HCT116 (cell line): Measurements from ENCODE around the gene ACER3. TPM values are rescaled to one million over a fixed set of nuclear protein-coding genes. Genes with fewer than 3 reads are reported as not detected.

Experiments
- ATAC-seq: fragments of 200-7000 bp; cut with Tn5 transposase; 2 replicates; pipeline ENCODE4 v1.9.1; 2020; ENCODE audit warnings: mild to moderate bottlenecking, moderate library complexity
- BruUV-seq: library from RNA; stranded (reverse); fragments of 400-500 nt; replicated peaks from 2 replicates; lab custom pipeline; 2021; lab: Mats Ljungman, UMichigan
- CTCF ChIA-PET: fragments of 300-600 bp; sonication (Branson Sonifier 250); formaldehyde crosslinking; loops from one replicate; lab custom pipeline; 2021; ENCODE audit warnings: antibody characterized with exemption; lab: Charles Lee
- POLR2A ChIA-PET: fragments of 300-600, 350-600 bp; sonication (Branson Sonifier 250); formaldehyde crosslinking; loops from one replicate; lab custom pipeline; 2021; ENCODE audit warnings: antibody characterized with exemption; lab: Charles Lee
- RAD21 ChIA-PET, 2 experiments: fragments of 300-600 bp; sonication (Branson Sonifier 250); formaldehyde crosslinking; loops; one replicate each; lab custom pipeline; 2023; ENCODE audit warnings: low total read pairs in 2 of 2; ENCODE audit not compliant: uncharacterized antibody in 2 of 2, unreplicated experiment in 2 of 2, low non-redundant PET in 1 of 2; lab: Charles Lee
- DNase-seq: peaks from one replicate; pipeline ENCODE4 v3.0.0-alpha.2; 2010; ENCODE audit warnings: low read depth, low spot score
- H2AFZ ChIP-seq: fragments of 200-600 bp; shearing (Covaris generic), sonication (generic); 2 replicates; pipeline ENCODE4 v1.6.1; 2017; ENCODE audit warnings: low read depth, mixed run types, mixed read lengths, antibody characterized with exemption, low read length; ENCODE audit not compliant: poor library complexity, severe bottlenecking
- H3K27ac ChIP-seq: 2 replicates; pipeline ENCODE4 v1.5.1; 2012; ENCODE audit warnings: low read depth, low read length
- H3K27me3 ChIP-seq: fragments of 200-600 bp; sonication (generic); 2 replicates; pipeline ENCODE4 v1.6.1; 2016; ENCODE audit warnings: mixed run types, low read length, mixed read lengths; ENCODE audit not compliant: insufficient read depth
- H3K36me3 ChIP-seq, 2 experiments: fragments of 200-500 bp in 1 of 2; fragments of 200-600 bp in 1 of 2; sonication (Bioruptor generic) in 1 of 2; sonication (generic) in 1 of 2; 2 replicates each; pipeline versions ENCODE4 v1.5.1 to v1.6.1; 2014 to 2016; ENCODE audit warnings: low read length in 2 of 2, inconsistent platforms in 1 of 2, mixed read lengths in 1 of 2, mixed run types in 1 of 2; ENCODE audit not compliant: insufficient read depth in 2 of 2, control insufficient read depth in 1 of 2
- H3K4me1 ChIP-seq, 2 experiments: fragments of 200-600 bp in 1 of 2; sonication (generic) in 1 of 2; 2 replicates each; pipeline versions ENCODE4 v1.5.1 to v1.6.1; 2012 to 2017; ENCODE audit warnings: low read length in 2 of 2, inconsistent platforms in 1 of 2, mild to moderate bottlenecking in 1 of 2, mixed read lengths in 1 of 2, mixed run types in 1 of 2, moderate library complexity in 1 of 2; ENCODE audit not compliant: insufficient read depth in 2 of 2, control insufficient read depth in 1 of 2
- H3K4me2 ChIP-seq: fragments of 200-600 bp; sonication (generic); 2 replicates; pipeline ENCODE4 v1.6.1; 2017; ENCODE audit warnings: mixed run types, low read length, mixed read lengths
- H3K4me3 ChIP-seq, 2 experiments: fragments of 200-600 bp in 1 of 2; sonication (generic) in 1 of 2; replicated peaks in 1 of 2; 2 replicates each; pipeline ENCODE4 v1.5.1; 2011 to 2016; ENCODE audit warnings: low read length in 2 of 2, control low read depth in 1 of 2, low read depth in 1 of 2, mild to moderate bottlenecking in 1 of 2, mixed read lengths in 1 of 2, mixed run types in 1 of 2
- H3K79me2 ChIP-seq: fragments of 200-600 bp; sonication (generic); 2 replicates; pipeline ENCODE4 v1.6.1; 2017; ENCODE audit warnings: mild to moderate bottlenecking, mixed run types, low read length, moderate library complexity, mixed read lengths; ENCODE audit not compliant: insufficient read depth
- H3K9ac ChIP-seq: fragments of 200-600 bp; sonication (generic); 2 replicates; pipeline ENCODE4 v1.6.1; 2016; ENCODE audit warnings: low read length, mixed read lengths
- H3K9me2 ChIP-seq: fragments of 200-600 bp; sonication (generic), shearing (Covaris generic); 2 replicates; pipeline ENCODE4 v1.6.1; 2017; ENCODE audit warnings: mixed run types, mild to moderate bottlenecking, moderate library complexity; ENCODE audit not compliant: insufficient read depth
- H3K9me3 ChIP-seq, 2 experiments: fragments of 200-500 bp in 1 of 2; fragments of 200-600 bp in 1 of 2; sonication (Bioruptor generic) in 1 of 2; sonication (generic) in 1 of 2; 2 replicates each; pipeline ENCODE4 v1.6.1; 2014 to 2017; ENCODE audit warnings: low read length in 2 of 2, mixed read lengths in 2 of 2, inconsistent platforms in 1 of 2, low read depth in 1 of 2, mild to moderate bottlenecking in 1 of 2, mixed run types in 1 of 2, moderate library complexity in 1 of 2; ENCODE audit not compliant: control insufficient read depth in 1 of 2, insufficient read depth in 1 of 2
- H4K20me1 ChIP-seq: fragments of 200-600 bp; sonication (generic), shearing (Covaris generic); 2 replicates; pipeline ENCODE4 v1.6.1; 2017; ENCODE audit warnings: mixed run types, mild to moderate bottlenecking, moderate library complexity; ENCODE audit not compliant: insufficient read depth
- CBX3 ChIP-seq: IDR thresholded peaks from 2 replicates; pipeline ENCODE4 v1.6.1; 2012; ENCODE audit warnings: low read depth
- EGR1 ChIP-seq: IDR thresholded peaks from 2 replicates; pipeline ENCODE4 v1.6.1; 2012; ENCODE audit warnings: low read depth
- ELF1 ChIP-seq: IDR thresholded peaks from 2 replicates; pipeline ENCODE4 v1.6.1; 2012; ENCODE audit warnings: low read depth, borderline replicate concordance
- FOSL1 ChIP-seq: IDR thresholded peaks from 2 replicates; pipeline ENCODE4 v1.6.1; 2012; ENCODE audit warnings: low read depth
- POLR2A ChIP-seq: IDR thresholded peaks from 2 replicates; pipeline ENCODE4 v1.7.0; 2011; ENCODE audit warnings: borderline replicate concordance; ENCODE audit not compliant: insufficient read depth, insufficient read length; ENCODE audit errors: extremely low read depth
- POLR2AphosphoS5 ChIP-seq: IDR thresholded peaks from 2 replicates; pipeline ENCODE4 v1.6.1; 2011; ENCODE audit warnings: mild to moderate bottlenecking, low read depth, low read length, moderate library complexity
- SIN3A ChIP-seq: IDR thresholded peaks from 2 replicates; pipeline ENCODE4 v1.6.1; 2012; ENCODE audit warnings: low read depth
- YY1 ChIP-seq: IDR thresholded peaks from 2 replicates; pipeline ENCODE4 v1.6.1; 2011; ENCODE audit warnings: low read length, low read depth, moderate library complexity, mild to moderate bottlenecking; ENCODE audit not compliant: insufficient replicate concordance; ENCODE audit errors: extremely low read depth
- ZFX ChIP-seq: fragments of 450-650 bp; IDR thresholded peaks from 2 replicates; pipeline ENCODE4 v1.6.1; 2017
- intact Hi-C: fragments of 100-400 bp; cut with micrococcal nuclease; formaldehyde crosslinking; loops from 2 replicates; pipeline ENCODE4 v1.10.0; 2022
- total RNA-seq: library from RNA; stranded (reverse); gene quantifications from one replicate; pipeline ENCODE4 v1.2.1, GENCODE V29; 2021; ENCODE audit not compliant: unreplicated experiment
- TF ChIP-seq, protein P1 (sequence below): IDR thresholded peaks from 2 replicates; pipeline ENCODE4 v1.6.1; 2011; ENCODE audit warnings: mild to moderate bottlenecking, low read length, moderate library complexity; ENCODE audit not compliant: insufficient replicate concordance; ENCODE audit errors: extremely low read depth
- TF ChIP-seq, protein P2 (sequence below): IDR thresholded peaks from 2 replicates; pipeline ENCODE4 v1.6.1; 2012; ENCODE audit warnings: low read depth
- TF ChIP-seq, protein P3 (sequence below): IDR thresholded peaks from 2 replicates; pipeline ENCODE4 v1.6.1; 2012
- TF ChIP-seq, protein P4 (sequence below): IDR thresholded peaks from 2 replicates; pipeline ENCODE4 v1.6.1; 2012

The ACER3 gene
- total RNA-seq, 1 experiment from 2014 or later: 19.1 TPM

DNA sequence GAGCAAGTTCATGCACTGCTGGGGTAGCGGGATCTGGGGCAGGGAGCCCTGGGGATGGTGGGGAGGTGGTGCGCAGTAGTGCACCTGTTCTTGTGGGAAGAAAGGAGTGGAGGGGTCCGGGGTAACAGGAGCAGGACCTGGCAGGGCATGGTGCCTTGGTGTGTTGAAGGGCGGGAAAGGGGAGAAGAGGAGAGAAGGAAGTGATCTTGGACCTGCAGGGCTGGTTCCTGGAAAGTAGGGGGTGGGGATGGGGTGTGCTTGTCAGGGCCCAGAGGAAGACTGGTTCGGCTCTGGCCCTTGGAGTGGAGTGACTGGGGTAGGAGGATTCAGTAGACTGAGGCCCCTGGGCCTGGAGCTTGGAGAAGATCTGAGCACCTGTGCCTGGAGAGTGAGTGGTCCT lies 195.2 kb downstream of the ACER3 start:
- Histone ChIP-seq H3K9me3 (peaks cover 0 to 13% of the 10 kb centered on the region in 2 experiments; a peak in 2 of 4 replicates), H3K36me3 (no peaks in the 10 kb centered on the region), H3K4me1 (no peaks in the 10 kb centered on the region), H3K9me2 (no peaks in the 10 kb centered on the region), H3K9ac (no peak overlapping the region), H4K20me1 (no peaks in the 10 kb centered on the region), H2AFZ (no peak overlapping the region), H3K79me2 (no peaks in the 10 kb centered on the region), H3K4me3 (no peak overlapping the region), H3K4me2 (no peak overlapping the region), H3K27me3 (no peaks in the 10 kb centered on the region), H3K27ac (no peak overlapping the region)
- ChIA-PET RAD21 (no interaction called here), POLR2A (no interaction called here), CTCF (no interaction called here)
- TF ChIP-seq ZFX (no peak), ELF1 (no peak), POLR2AphosphoS5 (no peak), YY1 (no peak), SIN3A (no peak), POLR2A (no peak), CBX3 (no peak), EGR1 (no peak), FOSL1 (no peak)
- TF ChIP-seq, protein P1, sequence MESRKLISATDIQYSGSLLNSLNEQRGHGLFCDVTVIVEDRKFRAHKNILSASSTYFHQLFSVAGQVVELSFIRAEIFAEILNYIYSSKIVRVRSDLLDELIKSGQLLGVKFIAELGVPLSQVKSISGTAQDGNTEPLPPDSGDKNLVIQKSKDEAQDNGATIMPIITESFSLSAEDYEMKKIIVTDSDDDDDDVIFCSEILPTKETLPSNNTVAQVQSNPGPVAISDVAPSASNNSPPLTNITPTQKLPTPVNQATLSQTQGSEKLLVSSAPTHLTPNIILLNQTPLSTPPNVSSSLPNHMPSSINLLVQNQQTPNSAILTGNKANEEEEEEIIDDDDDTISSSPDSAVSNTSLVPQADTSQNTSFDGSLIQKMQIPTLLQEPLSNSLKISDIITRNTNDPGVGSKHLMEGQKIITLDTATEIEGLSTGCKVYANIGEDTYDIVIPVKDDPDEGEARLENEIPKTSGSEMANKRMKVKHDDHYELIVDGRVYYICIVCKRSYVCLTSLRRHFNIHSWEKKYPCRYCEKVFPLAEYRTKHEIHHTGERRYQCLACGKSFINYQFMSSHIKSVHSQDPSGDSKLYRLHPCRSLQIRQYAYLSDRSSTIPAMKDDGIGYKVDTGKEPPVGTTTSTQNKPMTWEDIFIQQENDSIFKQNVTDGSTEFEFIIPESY: no peak
- TF ChIP-seq, protein P2, sequence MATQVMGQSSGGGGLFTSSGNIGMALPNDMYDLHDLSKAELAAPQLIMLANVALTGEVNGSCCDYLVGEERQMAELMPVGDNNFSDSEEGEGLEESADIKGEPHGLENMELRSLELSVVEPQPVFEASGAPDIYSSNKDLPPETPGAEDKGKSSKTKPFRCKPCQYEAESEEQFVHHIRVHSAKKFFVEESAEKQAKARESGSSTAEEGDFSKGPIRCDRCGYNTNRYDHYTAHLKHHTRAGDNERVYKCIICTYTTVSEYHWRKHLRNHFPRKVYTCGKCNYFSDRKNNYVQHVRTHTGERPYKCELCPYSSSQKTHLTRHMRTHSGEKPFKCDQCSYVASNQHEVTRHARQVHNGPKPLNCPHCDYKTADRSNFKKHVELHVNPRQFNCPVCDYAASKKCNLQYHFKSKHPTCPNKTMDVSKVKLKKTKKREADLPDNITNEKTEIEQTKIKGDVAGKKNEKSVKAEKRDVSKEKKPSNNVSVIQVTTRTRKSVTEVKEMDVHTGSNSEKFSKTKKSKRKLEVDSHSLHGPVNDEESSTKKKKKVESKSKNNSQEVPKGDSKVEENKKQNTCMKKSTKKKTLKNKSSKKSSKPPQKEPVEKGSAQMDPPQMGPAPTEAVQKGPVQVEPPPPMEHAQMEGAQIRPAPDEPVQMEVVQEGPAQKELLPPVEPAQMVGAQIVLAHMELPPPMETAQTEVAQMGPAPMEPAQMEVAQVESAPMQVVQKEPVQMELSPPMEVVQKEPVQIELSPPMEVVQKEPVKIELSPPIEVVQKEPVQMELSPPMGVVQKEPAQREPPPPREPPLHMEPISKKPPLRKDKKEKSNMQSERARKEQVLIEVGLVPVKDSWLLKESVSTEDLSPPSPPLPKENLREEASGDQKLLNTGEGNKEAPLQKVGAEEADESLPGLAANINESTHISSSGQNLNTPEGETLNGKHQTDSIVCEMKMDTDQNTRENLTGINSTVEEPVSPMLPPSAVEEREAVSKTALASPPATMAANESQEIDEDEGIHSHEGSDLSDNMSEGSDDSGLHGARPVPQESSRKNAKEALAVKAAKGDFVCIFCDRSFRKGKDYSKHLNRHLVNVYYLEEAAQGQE: no peak
- TF ChIP-seq, protein P3, sequence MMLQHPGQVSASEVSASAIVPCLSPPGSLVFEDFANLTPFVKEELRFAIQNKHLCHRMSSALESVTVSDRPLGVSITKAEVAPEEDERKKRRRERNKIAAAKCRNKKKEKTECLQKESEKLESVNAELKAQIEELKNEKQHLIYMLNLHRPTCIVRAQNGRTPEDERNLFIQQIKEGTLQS: no peak
- TF ChIP-seq, protein P4, sequence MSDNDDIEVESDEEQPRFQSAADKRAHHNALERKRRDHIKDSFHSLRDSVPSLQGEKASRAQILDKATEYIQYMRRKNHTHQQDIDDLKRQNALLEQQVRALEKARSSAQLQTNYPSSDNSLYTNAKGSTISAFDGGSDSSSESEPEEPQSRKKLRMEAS: no peak
- DNase-seq: no peak
- ATAC-seq: no peak
- no TSS peak for BruUV-seq
- intact Hi-C loops: no loop called here
